Stimulated activated naive CD8-positive, alpha-beta T cell treated with anti-CD3 and anti-CD28 coated beads, Interleukin-15, Interleukin-2, amounts not matched to agents 100 ng/mL and 50 ng/mL, for 24 hours (primary cell): Measurements from ENCODE around the gene ATP8B1.

Experiments used
- H3K27ac Mint-ChIP-seq: one replicate; pipeline ENCODE4 v1.8.0; 2021; ENCODE audit warnings: mild to moderate bottlenecking, mixed read lengths
- H3K27me3 Mint-ChIP-seq: one replicate; pipeline ENCODE4 v1.8.0; 2021; ENCODE audit warnings: mixed read lengths
- H3K36me3 Mint-ChIP-seq: one replicate; pipeline ENCODE4 v1.8.0; 2021; ENCODE audit warnings: low read depth, mixed read lengths
- H3K4me1 Mint-ChIP-seq: one replicate; pipeline ENCODE4 v1.8.0; 2021; ENCODE audit warnings: low read depth, mixed read lengths
- H3K4me3 Mint-ChIP-seq: one replicate; pipeline ENCODE4 v1.8.0; 2021; ENCODE audit warnings: mild to moderate bottlenecking, mixed read lengths
- H3K9me3 Mint-ChIP-seq: one replicate; pipeline ENCODE4 v1.8.0; 2021; ENCODE audit warnings: mixed read lengths

The ATP8B1 gene

GRCh38 chr18:57791192-57791591 is 11.9 kb downstream of the ATP8B1 start:
- H3K4me1 Mint-ChIP-seq, result no peaks in the 10 kb centered on the region
- no peaks in the 10 kb centered on the region for H3K9me3 Mint-ChIP-seq
- no peaks in the 10 kb centered on the region for H3K36me3 Mint-ChIP-seq
- H3K27me3 Mint-ChIP-seq, result peaks cover 11% of the 10 kb centered on the region
- no peak overlapping the region for H3K4me3 Mint-ChIP-seq
- no peak overlapping the region for H3K27ac Mint-ChIP-seq

DNA sequence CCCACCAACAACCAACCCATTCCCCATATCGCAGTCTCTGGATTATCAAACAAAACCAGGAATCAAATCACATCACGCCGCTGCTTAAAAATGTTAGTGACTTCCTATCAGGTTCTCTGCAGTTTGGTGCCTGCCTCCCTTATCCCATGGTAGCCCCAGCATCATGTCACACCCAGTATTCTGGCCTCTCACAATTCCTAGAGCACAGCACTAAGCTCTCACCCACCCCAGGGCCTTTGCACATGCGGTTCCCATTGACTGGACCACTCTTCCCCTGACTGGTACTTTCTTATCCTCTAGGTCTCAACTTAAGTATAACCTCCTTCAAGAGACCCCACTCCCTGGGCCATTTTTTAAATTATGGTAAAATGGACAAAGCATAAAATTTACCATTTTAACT is 12.8 kb downstream of the ATP8B1 start:
- no peak overlapping the region for H3K4me3 Mint-ChIP-seq
- no peaks in the 10 kb centered on the region for H3K36me3 Mint-ChIP-seq
- H3K27ac Mint-ChIP-seq, result no peak overlapping the region
- H3K4me1 Mint-ChIP-seq, result no peaks in the 10 kb centered on the region
- H3K27me3 Mint-ChIP-seq, result peaks cover 11% of the 10 kb centered on the region
- H3K9me3 Mint-ChIP-seq, result no peaks in the 10 kb centered on the region

DNA sequence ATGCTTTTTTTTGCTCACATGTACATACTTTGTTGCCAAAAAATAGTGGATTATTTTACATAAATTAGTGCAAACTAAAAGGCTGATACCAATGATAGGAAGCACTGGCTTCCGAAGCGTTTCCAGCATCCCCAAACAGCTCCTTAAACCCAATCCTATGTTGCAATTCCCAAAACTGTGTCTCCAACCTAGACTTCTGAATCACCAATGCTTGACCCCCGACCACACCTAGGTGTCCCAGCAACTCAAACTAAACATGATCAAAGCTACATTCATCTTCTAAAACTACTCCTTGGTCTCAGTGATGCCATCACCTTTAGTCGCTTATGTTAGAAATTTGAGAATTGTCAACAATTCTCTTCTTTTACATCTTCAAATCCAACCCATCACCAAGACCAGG is 13.4 kb downstream of the ATP8B1 start:
- Mint-ChIP-seq H3K9me3 (no peaks in the 10 kb centered on the region), H3K4me3 (no peak overlapping the region), H3K27me3 (peaks cover 11% of the 10 kb centered on the region), H3K27ac (no peak overlapping the region), H3K36me3 (no peaks in the 10 kb centered on the region), H3K4me1 (peaks cover 3% of the 10 kb centered on the region)

GRCh38 chr18:57789090-57789489 is 14.0 kb downstream of the ATP8B1 start:
- no peaks in the 10 kb centered on the region for H3K36me3 Mint-ChIP-seq
- peaks cover 10% of the 10 kb centered on the region for H3K27me3 Mint-ChIP-seq
- H3K27ac Mint-ChIP-seq, result no peak overlapping the region
- no peaks in the 10 kb centered on the region for H3K9me3 Mint-ChIP-seq
- H3K4me1 Mint-ChIP-seq, result peaks cover 9% of the 10 kb centered on the region
- H3K4me3 Mint-ChIP-seq, result no peak overlapping the region

GRCh38 chr18:57787068-57787685 is 15.9 kb downstream of the ATP8B1 start:
- Mint-ChIP-seq H3K36me3 (no peaks in the 10 kb centered on the region), H3K4me1 (peaks cover 12% of the 10 kb centered on the region), H3K27me3 (no peaks in the 10 kb centered on the region), H3K4me3 (no peak overlapping the region), H3K9me3 (no peaks in the 10 kb centered on the region), H3K27ac (no peak overlapping the region)

- Mint-ChIP-seq H3K36me3 (no peaks in the 10 kb centered on the region), H3K4me1 (peaks cover 16% of the 10 kb centered on the region), H3K9me3 (no peaks in the 10 kb centered on the region), H3K4me3 (no peak overlapping the region), H3K27me3 (no peaks in the 10 kb centered on the region), H3K27ac (no peak overlapping the region)
These were observed 17.2 kb downstream of the ATP8B1 start for GRCh38 chr18:57785751-57786437.

GRCh38 chr18:57784801-57785114 is 18.4 kb downstream of the ATP8B1 start:
- Mint-ChIP-seq H3K4me3 (no peak overlapping the region), H3K27ac (no peak overlapping the region), H3K27me3 (no peaks in the 10 kb centered on the region), H3K36me3 (no peaks in the 10 kb centered on the region), H3K9me3 (no peaks in the 10 kb centered on the region), H3K4me1 (peaks cover 24% of the 10 kb centered on the region)

GRCh38 chr18:57784034-57784800 is 18.9 kb downstream of the ATP8B1 start:
- Mint-ChIP-seq H3K4me3 (no peak overlapping the region), H3K27ac (no peak overlapping the region), H3K36me3 (no peaks in the 10 kb centered on the region), H3K4me1 (peaks cover 24% of the 10 kb centered on the region), H3K9me3 (no peaks in the 10 kb centered on the region), H3K27me3 (no peaks in the 10 kb centered on the region)

DNA sequence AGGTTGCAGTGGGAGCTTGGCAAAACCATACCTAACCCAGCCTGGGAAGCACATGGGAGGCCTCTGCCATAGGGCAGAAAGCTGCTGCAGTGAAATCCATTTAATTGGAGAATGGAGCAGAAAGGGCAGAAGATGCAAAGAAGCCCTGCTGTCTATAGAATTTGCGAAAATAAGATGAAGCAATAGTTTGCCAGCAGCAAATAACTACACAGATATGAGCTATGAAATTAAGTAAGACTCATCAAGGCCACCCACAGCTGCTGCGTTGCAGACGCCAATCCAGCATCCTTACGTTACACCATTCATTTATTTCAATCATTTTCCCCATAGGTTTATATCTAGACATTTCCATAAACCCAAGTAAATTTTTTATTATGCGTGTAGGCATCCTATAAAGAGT is 21.1 kb downstream of the ATP8B1 start:
- no peaks in the 10 kb centered on the region for H3K36me3 Mint-ChIP-seq
- peaks cover 27% of the 10 kb centered on the region for H3K4me1 Mint-ChIP-seq
- no peak overlapping the region for H3K4me3 Mint-ChIP-seq
- H3K27me3 Mint-ChIP-seq, result no peaks in the 10 kb centered on the region
- H3K27ac Mint-ChIP-seq, result no peak overlapping the region
- H3K9me3 Mint-ChIP-seq, result no peaks in the 10 kb centered on the region

- peaks cover 39% of the 10 kb centered on the region for H3K4me1 Mint-ChIP-seq
- no peaks in the 10 kb centered on the region for H3K36me3 Mint-ChIP-seq
- H3K27me3 Mint-ChIP-seq, result no peaks in the 10 kb centered on the region
- no peak overlapping the region for H3K27ac Mint-ChIP-seq
- H3K9me3 Mint-ChIP-seq, result no peaks in the 10 kb centered on the region
- H3K4me3 Mint-ChIP-seq, result no peak overlapping the region
These were observed 22.3 kb downstream of the ATP8B1 start for GRCh38 chr18:57780706-57781347.

DNA sequence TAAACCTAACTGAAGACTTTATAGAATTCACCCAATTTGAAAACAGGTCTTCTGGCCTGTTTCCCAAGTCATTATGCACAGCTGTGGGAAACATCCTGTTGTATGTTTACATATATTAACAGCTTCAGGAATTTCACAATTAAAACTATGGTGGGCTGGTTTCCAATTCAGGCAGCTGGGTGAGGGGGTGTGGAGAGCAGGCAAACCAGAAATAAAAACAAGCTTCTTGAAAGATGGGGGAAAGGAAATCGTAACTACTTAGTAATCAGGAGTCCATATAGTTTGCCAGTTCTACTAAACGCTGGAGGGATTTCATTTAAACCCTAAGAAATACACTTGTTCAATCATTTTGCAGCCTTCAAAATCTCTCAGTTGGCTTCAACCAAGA is 22.8 kb downstream of the ATP8B1 start:
- Mint-ChIP-seq H3K9me3 (no peaks in the 10 kb centered on the region), H3K27ac (no peak overlapping the region), H3K36me3 (no peaks in the 10 kb centered on the region), H3K27me3 (no peaks in the 10 kb centered on the region), H3K4me1 (peaks cover 45% of the 10 kb centered on the region), H3K4me3 (no peak overlapping the region)

GRCh38 chr18:57776767-57777166 is 26.3 kb downstream of the ATP8B1 start:
- no peak overlapping the region for H3K4me3 Mint-ChIP-seq
- H3K9me3 Mint-ChIP-seq, result no peaks in the 10 kb centered on the region
- no peak overlapping the region for H3K27ac Mint-ChIP-seq
- H3K27me3 Mint-ChIP-seq, result no peaks in the 10 kb centered on the region
- no peaks in the 10 kb centered on the region for H3K36me3 Mint-ChIP-seq
- H3K4me1 Mint-ChIP-seq, result peaks cover 37% of the 10 kb centered on the region

DNA sequence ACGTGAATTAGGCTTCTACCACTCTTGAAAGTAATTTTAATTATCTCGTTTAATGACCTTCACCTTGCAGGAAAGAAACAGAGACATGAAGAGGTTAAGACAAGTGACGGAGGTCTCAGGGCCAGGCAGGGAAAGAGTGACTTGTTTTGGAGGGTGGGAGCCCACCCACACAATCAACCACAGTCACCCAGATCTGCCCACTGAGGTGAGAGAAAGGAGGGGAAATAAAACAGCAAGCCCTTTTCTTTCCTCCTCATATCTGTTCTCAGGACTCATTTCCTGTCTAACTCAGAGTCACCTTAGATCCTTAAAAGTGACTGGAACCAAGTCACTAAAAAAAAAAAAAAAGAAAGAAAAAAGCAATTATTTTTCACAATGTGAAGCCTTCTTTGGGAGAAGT is 26.8 kb downstream of the ATP8B1 start:
- peaks cover 37% of the 10 kb centered on the region for H3K4me1 Mint-ChIP-seq
- H3K4me3 Mint-ChIP-seq, result peak overlapping the region; percentile 21
- peak overlapping the region; percentile 72 for H3K27ac Mint-ChIP-seq

GRCh38 chr18:57775937-57776336 is 27.2 kb downstream of the ATP8B1 start:
- peak overlapping the region; percentile 21 for H3K4me3 Mint-ChIP-seq
- no peaks in the 10 kb centered on the region for H3K27me3 Mint-ChIP-seq
- H3K36me3 Mint-ChIP-seq, result no peaks in the 10 kb centered on the region
- H3K4me1 Mint-ChIP-seq, result peaks cover 33% of the 10 kb centered on the region
- peak overlapping the region; percentile 72 for H3K27ac Mint-ChIP-seq
- H3K9me3 Mint-ChIP-seq, result no peaks in the 10 kb centered on the region

More for the DNA sequence above, 26.8 kb downstream of the ATP8B1 start:
- Mint-ChIP-seq H3K36me3 (no peaks in the 10 kb centered on the region), H3K27me3 (no peaks in the 10 kb centered on the region), H3K9me3 (no peaks in the 10 kb centered on the region)

DNA sequence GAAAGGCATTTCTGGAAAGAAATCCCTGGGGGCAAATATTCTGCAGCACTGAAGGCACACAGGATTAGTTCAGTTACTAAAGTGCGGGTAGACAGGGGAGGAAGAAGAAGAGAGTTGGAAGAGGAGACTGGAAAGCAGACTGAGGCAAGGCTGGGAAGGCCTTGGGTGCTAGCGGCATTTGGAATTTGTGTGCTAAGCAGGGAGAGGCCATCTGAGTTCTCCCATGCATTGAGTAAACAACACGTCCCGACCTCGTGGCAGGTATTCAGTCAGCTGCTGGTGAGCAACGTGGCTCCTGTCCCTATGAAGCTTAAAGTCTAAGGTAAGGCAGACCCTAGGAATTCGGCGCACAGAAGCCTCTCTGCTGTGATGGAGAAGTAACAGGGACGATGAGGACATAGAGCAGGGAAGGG is 30.7 kb downstream of the ATP8B1 start:
- peaks cover 24% of the 10 kb centered on the region for H3K4me1 Mint-ChIP-seq
- no peak overlapping the region for H3K27ac Mint-ChIP-seq
- H3K36me3 Mint-ChIP-seq, result no peaks in the 10 kb centered on the region
- H3K27me3 Mint-ChIP-seq, result no peaks in the 10 kb centered on the region
- H3K9me3 Mint-ChIP-seq, result no peaks in the 10 kb centered on the region
- H3K4me3 Mint-ChIP-seq, result no peak overlapping the region
